GM18867 (cell line): ENCODE data around the gene SCGB1A1.
"Not testable (repeated sequence)": the region's sequence is repeated elsewhere in the genome, so short reads cannot be mapped to it uniquely, and the experiment has no call there.

Experiments used
- ATAC-seq: cut with Tn5 transposase; IDR thresholded peaks from one replicate; pipeline ENCODE4 v1.9.1; 2021; ENCODE audit warnings: mild to moderate bottlenecking, moderate library complexity; ENCODE audit not compliant: unreplicated experiment

The SCGB1A1 gene

DNA sequence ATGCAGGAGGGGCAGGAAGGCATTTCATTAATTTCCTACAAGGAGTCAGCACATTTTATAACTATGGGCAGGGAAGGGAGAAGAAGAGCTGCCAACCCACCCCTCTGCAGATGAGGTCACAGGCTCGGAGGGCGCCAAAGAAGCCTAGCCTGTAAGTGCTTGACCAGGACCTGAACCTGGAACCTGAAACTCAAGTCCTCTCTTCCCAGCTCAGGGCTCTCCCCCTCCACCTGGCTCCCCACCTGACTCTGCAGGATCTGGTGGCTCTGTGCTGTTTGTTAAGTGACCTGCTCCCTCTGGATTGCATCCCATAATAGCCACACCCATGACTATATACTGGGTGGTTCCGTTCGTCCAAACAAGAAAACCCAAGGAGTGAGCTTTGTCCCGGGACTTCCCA is 27.3 kb downstream of the SCGB1A1 start:
- ATAC-seq: no peak

- no peak for ATAC-seq
Measured at GRCh38 chr11:62449451-62449851, 30.6 kb downstream of the SCGB1A1 start.

- ATAC-seq: not testable (repeated sequence)
Measured at GRCh38 chr11:62449912-62450311, 31.1 kb downstream of the SCGB1A1 start.

- ATAC-seq: no peak
Measured at GRCh38 chr11:62450543-62451240, 31.9 kb downstream of the SCGB1A1 start.

DNA sequence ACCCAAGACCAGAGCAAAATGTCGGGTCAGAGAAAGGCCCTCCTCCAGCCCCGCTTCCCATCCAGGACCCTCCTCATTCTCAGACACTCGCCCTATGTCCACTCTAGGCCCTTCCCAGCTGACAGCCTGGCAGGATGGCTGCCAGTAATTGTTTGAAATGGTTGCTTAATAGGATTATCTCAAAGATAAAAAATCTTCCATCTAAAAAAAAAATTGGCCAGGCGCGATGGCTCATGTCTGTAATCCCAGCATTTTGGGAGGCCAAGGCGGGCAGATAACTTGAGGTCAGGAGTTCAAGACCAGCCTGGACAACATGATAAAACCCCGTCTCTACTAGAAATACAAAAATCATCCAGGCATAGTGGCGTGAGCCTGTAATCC is 32.4 kb downstream of the SCGB1A1 start:
- ATAC-seq: no peak

DNA sequence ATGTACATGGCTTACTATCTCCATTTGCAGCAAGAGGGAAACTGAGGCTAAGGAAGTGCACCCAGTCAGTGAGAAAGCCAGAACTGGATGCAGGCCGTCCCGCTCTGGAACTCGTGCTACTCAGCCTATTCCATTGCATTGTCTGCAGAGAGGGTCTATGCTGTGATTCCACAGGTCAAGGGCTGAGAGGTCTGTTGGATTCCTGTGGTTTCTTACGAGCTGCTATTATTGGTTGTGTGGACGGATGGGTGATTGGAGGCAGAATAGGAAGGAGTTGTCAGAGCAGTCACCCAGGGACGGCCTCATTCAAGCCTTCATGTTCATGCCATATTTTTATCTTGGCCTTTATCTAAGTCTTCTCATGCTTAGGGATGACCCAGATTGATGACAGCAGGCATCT is 33.4 kb downstream of the SCGB1A1 start:
- no peak for ATAC-seq

DNA sequence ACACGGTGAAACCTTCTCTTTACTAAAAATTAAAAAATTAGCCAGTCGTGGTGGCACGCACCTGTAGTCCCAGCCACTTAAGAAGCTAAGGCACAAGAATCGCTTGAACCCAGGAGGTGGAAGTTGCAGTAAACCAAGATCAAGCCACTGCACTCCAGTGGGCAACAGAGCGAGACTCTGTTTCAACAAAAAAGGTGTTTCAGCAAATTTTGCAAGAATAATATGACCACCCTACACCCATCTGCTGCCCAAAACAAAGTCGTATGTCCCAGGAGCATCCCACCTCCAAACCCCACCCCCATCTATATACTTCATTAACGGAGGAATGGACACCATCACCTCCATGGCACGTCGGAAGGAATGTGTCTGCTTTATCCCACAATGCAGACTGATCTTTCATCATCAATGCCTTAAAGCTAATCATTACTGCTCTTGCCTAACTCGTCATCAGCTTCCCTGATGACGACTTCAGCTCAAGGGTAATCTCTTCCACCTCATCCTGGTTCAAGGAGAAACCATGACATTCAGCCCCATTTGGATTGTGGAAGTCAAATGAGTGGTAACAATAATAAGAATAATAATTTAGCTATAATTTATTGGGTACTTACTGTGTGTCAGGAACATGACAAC is 34.1 kb downstream of the SCGB1A1 start:
- ATAC-seq: no peak

- ATAC-seq: no peak
Measured at GRCh38 chr11:62456630-62457029, 37.8 kb downstream of the SCGB1A1 start.

- no peak for ATAC-seq
Measured at GRCh38 chr11:62457478-62457877, 38.6 kb downstream of the SCGB1A1 start.

GRCh38 chr11:62458212-62459002 is 39.6 kb downstream of the SCGB1A1 start:
- ATAC-seq: no peak

- ATAC-seq: no peak
Measured at GRCh38 chr11:62459080-62459479, 40.2 kb downstream of the SCGB1A1 start.

DNA sequence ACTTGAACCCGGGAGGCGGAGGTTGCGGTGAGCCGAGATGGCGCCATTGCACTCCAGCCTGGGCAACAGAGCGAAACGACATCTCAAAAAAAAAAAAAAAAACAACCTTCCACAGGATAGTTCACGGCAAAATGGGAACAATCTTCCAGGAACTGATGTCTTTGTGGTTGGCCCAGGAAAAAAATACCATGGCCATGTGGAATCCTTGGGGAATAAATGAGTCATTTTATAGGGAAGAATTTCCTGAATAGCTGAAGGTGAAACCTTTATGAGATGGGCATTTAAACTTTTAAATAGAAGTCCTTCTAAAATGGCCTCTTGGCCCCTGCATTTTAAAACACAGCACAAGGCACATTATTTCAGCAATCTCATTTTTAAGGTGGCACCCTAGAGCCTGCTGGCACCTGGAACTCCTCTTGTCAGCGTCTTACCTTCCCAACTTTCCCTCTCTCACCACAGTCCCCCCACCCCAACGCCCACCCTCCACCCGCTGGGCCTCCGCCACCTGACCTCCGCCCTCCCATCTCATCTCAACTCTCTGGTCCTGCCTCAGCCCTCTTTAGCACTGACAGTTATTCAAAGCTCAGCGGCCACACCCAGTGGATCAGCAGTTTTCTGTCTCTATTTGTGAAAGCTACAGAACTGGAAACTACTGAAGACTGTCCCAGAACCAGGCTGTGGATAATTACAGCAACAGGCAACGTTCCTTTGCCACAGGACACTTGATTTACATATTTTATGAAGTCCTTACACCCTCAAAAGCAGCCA is 43.1 kb downstream of the SCGB1A1 start:
- no peak for ATAC-seq

- ATAC-seq: no peak
Measured at GRCh38 chr11:62462508-62462892, 43.7 kb downstream of the SCGB1A1 start.

- no peak for ATAC-seq
Measured at GRCh38 chr11:62463121-62463542, 44.3 kb downstream of the SCGB1A1 start.

GRCh38 chr11:62464655-62465054 is 45.8 kb downstream of the SCGB1A1 start:
- no peak for ATAC-seq

- ATAC-seq: no peak
Measured at GRCh38 chr11:62466444-62466843, 47.6 kb downstream of the SCGB1A1 start.

DNA sequence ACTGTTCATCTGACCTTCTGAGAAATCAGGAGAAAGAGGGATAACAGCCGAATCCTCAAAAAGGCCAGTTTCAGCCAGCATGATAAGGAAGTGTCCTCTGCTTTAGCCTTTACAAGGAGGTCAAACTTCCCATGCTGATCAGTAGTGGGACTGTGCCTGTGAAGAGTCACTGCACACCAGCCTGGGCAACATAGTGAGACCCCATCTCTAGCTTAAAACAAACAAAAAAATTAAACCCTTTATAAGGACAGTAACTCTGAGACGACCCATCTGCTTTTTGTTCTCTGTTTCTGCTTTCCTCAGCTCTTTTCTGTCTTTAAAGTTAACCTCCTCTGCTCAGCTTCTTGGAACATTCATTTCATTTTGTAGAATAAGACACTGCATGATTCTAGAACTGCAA is 49.7 kb downstream of the SCGB1A1 start:
- no peak for ATAC-seq

GRCh38 chr11:62471603-62472002 is 52.8 kb downstream of the SCGB1A1 start:
- no peak for ATAC-seq

DNA sequence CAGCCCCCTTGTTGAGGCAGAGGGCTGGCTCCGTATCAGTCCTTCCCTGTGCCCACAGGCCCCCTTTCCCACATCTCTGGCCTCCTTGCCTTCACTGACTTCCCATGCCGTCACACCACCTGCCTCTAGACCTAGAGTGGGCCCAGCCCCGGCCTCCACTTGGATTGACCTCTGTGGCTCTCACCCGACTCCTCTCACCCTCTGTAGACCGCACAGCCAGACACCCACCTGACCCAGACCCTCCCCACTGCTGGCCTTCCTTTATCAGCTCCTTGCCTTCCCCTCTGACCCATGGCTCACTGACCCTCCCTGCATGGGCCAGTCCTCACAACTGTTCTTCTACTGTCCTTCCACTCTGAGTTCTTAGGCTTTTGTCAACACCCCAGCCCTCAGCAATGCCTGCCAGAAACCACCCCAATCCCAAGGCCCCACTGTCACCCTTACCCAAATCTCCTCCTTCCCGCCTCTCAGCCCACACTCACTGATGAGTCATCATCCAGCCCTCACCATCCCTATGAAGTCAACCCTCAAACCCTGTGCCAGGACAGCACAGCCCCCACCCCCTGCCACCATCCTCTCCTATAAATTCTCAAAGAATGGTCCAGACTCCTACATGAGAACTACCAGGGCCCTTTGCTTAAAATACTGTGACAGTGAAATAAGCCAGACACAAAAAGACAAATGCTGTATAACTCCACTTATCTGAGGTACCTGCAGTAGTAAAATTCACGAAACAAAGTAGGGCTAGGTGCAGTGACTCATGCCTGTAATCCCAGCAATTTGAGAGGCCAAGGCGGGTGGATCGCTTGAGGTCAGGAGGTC is 53.4 kb downstream of the SCGB1A1 start:
- no peak for ATAC-seq
